H4 (cell line): ENCODE measurements around the gene LTBP1. TPM values are rescaled to one million over a fixed set of nuclear protein-coding genes. Genes with fewer than 3 reads are reported as not detected.
"Not testable (repeated sequence)": the region's sequence is repeated elsewhere in the genome, so short reads cannot be mapped to it uniquely, and the experiment has no call there.

ENCODE experiments used
- DNase-seq: peaks from one replicate; pipeline ENCODE4 v3.0.0-alpha.2; 2015; ENCODE audit warnings: low spot score
- total RNA-seq: library from RNA; depleted of rRNA; stranded (reverse); fragments of >200 nt; shearing (Covaris generic); gene quantifications from 2 replicates; pipeline ENCODE4 v1.2.3, GENCODE V29; 2014

Gene LTBP1
- total RNA-seq, 1 experiment from 2014 or later: 4.8 TPM

GRCh38 chr2:33137331-33137730, 190.6 kb downstream of the LTBP1 start:
- DNase-seq: no peak

- no peak for DNase-seq
Observed at GRCh38 chr2:33139949-33140348, 193.2 kb downstream of the LTBP1 start.

GRCh38 chr2:33141476-33141875, 194.7 kb downstream of the LTBP1 start:
- DNase-seq: no peak

- DNase-seq: no peak
Observed at GRCh38 chr2:33142810-33143209, 196.1 kb downstream of the LTBP1 start.

GRCh38 chr2:33144243-33144642, 197.5 kb downstream of the LTBP1 start:
- no peak for DNase-seq

GRCh38 chr2:33145459-33145858, 198.7 kb downstream of the LTBP1 start:
- no peak for DNase-seq

GRCh38 chr2:33146102-33146501, 199.3 kb downstream of the LTBP1 start:
- no peak for DNase-seq

GRCh38 chr2:33153008-33153407, 206.3 kb downstream of the LTBP1 start:
- DNase-seq: no peak

GRCh38 chr2:33158482-33159003, 211.8 kb downstream of the LTBP1 start:
- DNase-seq: no peak

- no peak for DNase-seq
Observed at GRCh38 chr2:33160191-33160590, 213.4 kb downstream of the LTBP1 start.

- no peak for DNase-seq
Observed at GRCh38 chr2:33166287-33166881, 219.6 kb downstream of the LTBP1 start.

- no peak for DNase-seq
Observed at GRCh38 chr2:33167622-33168245, 221.0 kb downstream of the LTBP1 start.

GRCh38 chr2:33168425-33168824, 221.7 kb downstream of the LTBP1 start:
- DNase-seq: no peak

GRCh38 chr2:33168922-33169321, 222.2 kb downstream of the LTBP1 start:
- DNase-seq: no peak

GRCh38 chr2:33170251-33170650, 223.5 kb downstream of the LTBP1 start:
- not testable (repeated sequence) for DNase-seq

GRCh38 chr2:33177627-33178026, 230.9 kb downstream of the LTBP1 start:
- DNase-seq: no peak

GRCh38 chr2:33178209-33178608, 231.5 kb downstream of the LTBP1 start:
- DNase-seq: no peak

GRCh38 chr2:33180915-33181314, 234.2 kb downstream of the LTBP1 start:
- DNase-seq: no peak

GRCh38 chr2:33181466-33181865, 234.7 kb downstream of the LTBP1 start:
- DNase-seq: no peak

GRCh38 chr2:33184041-33184440, 237.3 kb downstream of the LTBP1 start:
- no peak for DNase-seq

- DNase-seq: no peak
Observed at GRCh38 chr2:33186937-33187336, 240.2 kb downstream of the LTBP1 start.

- no peak for DNase-seq
Observed at GRCh38 chr2:33188799-33189198, 242.0 kb downstream of the LTBP1 start.

GRCh38 chr2:33190393-33190937, 243.7 kb downstream of the LTBP1 start:
- no peak for DNase-seq
